Heart right ventricle (tissue), 16 donors: ENCODE measurements around the gene NLRP1. TPM values are rescaled to one million over a fixed set of nuclear protein-coding genes. Genes with fewer than 3 reads are reported as not detected.

Experiments
- ATAC-seq, 8 donors: fragments of 200-7000 bp; cut with Tn5 transposase; one replicate each; pipeline ENCODE4 v1.9.1; 2020; ENCODE audit warnings: mild to moderate bottlenecking in 8 of 8, moderate library complexity in 8 of 8, moderate number of reproducible peaks in 1 of 8
- DNase-seq, 2 donors: peaks; one replicate each; pipeline ENCODE4 v3.0.0-alpha.2; 2020
- H3K27ac ChIP-seq, 10 donors: fragments of 200-600 bp; sonication (generic) in 2 of 10; one replicate each; pipeline versions ENCODE4 v1.5.0 to v1.8.0; 2020 to 2022; ENCODE audit warnings: mild to moderate bottlenecking in 3 of 10
- H3K27me3 ChIP-seq, 7 donors: fragments of 200-600 bp; one replicate each; pipeline ENCODE4 v1.8.0; 2021 to 2022; ENCODE audit warnings: mild to moderate bottlenecking in 2 of 7
- H3K36me3 ChIP-seq, 9 donors: fragments of 200-600 bp; sonication (generic) in 1 of 9; one replicate each; pipeline versions ENCODE4 v1.5.0 to v1.8.0; 2020 to 2022; ENCODE audit warnings: mild to moderate bottlenecking in 2 of 9
- H3K4me1 ChIP-seq, 9 donors: fragments of 200-600 bp; sonication (generic) in 1 of 9; one replicate each; pipeline versions ENCODE4 v1.5.0 to v1.8.0; 2020 to 2022; ENCODE audit warnings: mild to moderate bottlenecking in 4 of 9
- H3K4me3 ChIP-seq, 10 donors: fragments of 200-600 bp; sonication (generic) in 2 of 10; one replicate each; pipeline versions ENCODE4 v1.5.0 to v1.8.0; 2020 to 2022; ENCODE audit warnings: mild to moderate bottlenecking in 7 of 10, moderate library complexity in 2 of 10
- H3K9me3 ChIP-seq, 11 donors: fragments of 200-600 bp in 10 of 11; sonication (generic) in 2 of 11; one replicate each; pipeline versions ENCODE4 v1.5.0 to v1.8.0; 2013 to 2022; ENCODE audit warnings: mild to moderate bottlenecking in 2 of 11, control low read depth in 1 of 11, moderate library complexity in 1 of 11
- CTCF ChIP-seq, 9 donors: fragments of 200-600 bp; sonication (generic) in 2 of 9; IDR thresholded peaks; one replicate each; pipeline versions ENCODE4 v1.5.0 to v1.8.0; 2021 to 2022; ENCODE audit warnings: antibody characterized with exemption in 9 of 9, mild to moderate bottlenecking in 5 of 9, moderate library complexity in 1 of 9
- WGBS, 2 donors: extraction: QIAGEN DNeasy Blood & Tissue Kit; methylation state at CpG; one replicate each; pipeline ENCODE4 v1.1.7; 2013; ENCODE audit warnings: inconsistent platforms in 1 of 2; 5-methylcytosine and 5-hydroxymethylcytosine counted together
- intact Hi-C, 10 donors: fragments of 100-400 bp; cut with DNase I; formaldehyde crosslinking; loops; one replicate each; pipeline versions ENCODE4 v1.11.1 to v1.14.2; 2022
- polyA plus RNA-seq, 2 donors: library from polyadenylated mRNA; stranded (reverse); fragments of 200-250 nt; gene quantifications; one replicate each; pipeline ENCODE4 v1.2.3, GENCODE V29; 2013
- total RNA-seq, 10 donors: library from RNA; stranded (reverse); fragmentation: NEBNext Ultra II Directional in 3 of 10; extraction: Animal tissue kit (Norgen Biotek cat#: 25700) in 3 of 10; gene quantifications; one replicate each; pipeline versions ENCODE4 v1.2.1 to v1.2.4, GENCODE V29; 2021 to 2023
- donor health status: Arrhythmogenic right ventricular cardiomyopathy.
- donor health status: ischemic (EF 13 %, LVEDD 7.1; RV severe dilation, severe dysfunction).
- donor health status: healthy with polysubstance abuse.
- donor health status: DM: no; HTN: yes; CAD: no.
- donor health status: DM: no; HTN: no; CAD: no.
- donor health status: ischemic (EF 25% LVEDD 6.9; RV normal size, moderate dysfunction).
- donor health status: ischemic (EF 25% LVEDD 5.7; RV mildly dilated, moderate dysfunction).
- donor health status: healthy.
- donor health status: DM: yes; HTN: yes; CAD: no.
- donor health status: Ischemic cardiomyopathy.
- donor health status: ischemic (EF 35%, LVEDD 5.7; RV mildly dilated, moderate dysfunction).
- donor health status: nonischemic (EF 11% LVEDD 7.7; RV severe dilation, severe dysfunction).
- donor health status: DM: yes; HTN: yes; CAD: no.
- donor health status: PGD.
- donor health status: ischemic (EF 29% LVEDD 5.4; RV normal size, mild dysfunction).
- donor health status: nonischemic (EF 23%, LVEDD 6.1; RV moderate dilation, normal function).

Gene NLRP1
- total and polyA plus RNA-seq, 12 donors = 4.9 to 34.3 (median 7.6) TPM

- Histone ChIP-seq H3K9me3 (peaks cover 0 to 17% (median 0%) of the 10 kb centered on the region in 11 donors), H3K36me3 (peaks cover 0 to 60% (median 11%) of the 10 kb centered on the region in 9 donors), H3K4me1 (peaks cover 0 to 5% (median 0%) of the 10 kb centered on the region in 9 donors), H3K4me3 (no peak overlapping the region), H3K27me3 (no peaks in the 10 kb centered on the region), H3K27ac (no peak overlapping the region)
- 80 to 82% methylated on average over 14 of the region's 14 CpGs for WGBS, 2 donors
- TF ChIP-seq CTCF (IDR thresholded peaks at IDR 0.05) = no peak
- intact Hi-C loops = no loop called here
- DNase-seq (no peak), ATAC-seq (peak in 1 of 8 donors; percentile 7)
These were observed 22.4 kb downstream of the NLRP1 start for GRCh38 chr17:5561736-5562571.

GRCh38 chr17:5560361-5560988 lies 23.8 kb downstream of the NLRP1 start:
- ATAC-seq = no peak
- intact Hi-C loops = no loop called here

GRCh38 chr17:5558815-5559785 lies 25.2 kb downstream of the NLRP1 start:
- no peak for TF ChIP-seq CTCF (IDR thresholded peaks at IDR 0.05)
- ATAC-seq (no peak), DNase-seq (no peak)
- no peaks in the 10 kb centered on the region for H3K27me3 ChIP-seq
- no peak overlapping the region for H3K27ac ChIP-seq
- H3K9me3 ChIP-seq = peaks cover 0 to 10% (median 0%) of the 10 kb centered on the region in 11 donors
- intact Hi-C loops = no loop called here
- peaks cover 0 to 71% (median 10%) of the 10 kb centered on the region in 9 donors for H3K36me3 ChIP-seq
- 93% methylated on average over 16 of the region's 16 CpGs for WGBS, 2 donors
- no peak overlapping the region for H3K4me3 ChIP-seq
- H3K4me1 ChIP-seq = peaks cover 0 to 5% (median 0%) of the 10 kb centered on the region in 9 donors

More at GRCh38 chr17:5560361-5560988, 23.8 kb downstream of the NLRP1 start:
- Histone ChIP-seq H3K27me3 (no peaks in the 10 kb centered on the region), H3K36me3 (peaks cover 0 to 62% (median 10%) of the 10 kb centered on the region in 9 donors), H3K27ac (no peak overlapping the region), H3K4me1 (peaks cover 0 to 5% (median 0%) of the 10 kb centered on the region in 9 donors), H3K9me3 (peaks cover 0 to 17% (median 0%) of the 10 kb centered on the region in 11 donors), H3K4me3 (no peak overlapping the region)
- 89% methylated on average over 9 of the region's 9 CpGs for WGBS, 2 donors
- DNase-seq = no peak
- no peak for TF ChIP-seq CTCF (IDR thresholded peaks at IDR 0.05)

- DNase-seq = no peak
- Histone ChIP-seq H3K4me1 (peaks cover 0 to 5% (median 0%) of the 10 kb centered on the region in 9 donors), H3K9me3 (peaks cover 0 to 4% (median 0%) of the 10 kb centered on the region in 11 donors), H3K27me3 (no peaks in the 10 kb centered on the region), H3K4me3 (no peak overlapping the region), H3K36me3 (peaks cover 0 to 80% (median 10%) of the 10 kb centered on the region in 9 donors), H3K27ac (no peak overlapping the region)
- no peak for TF ChIP-seq CTCF (IDR thresholded peaks at IDR 0.05)
- intact Hi-C loops = no loop called here
- no peak for ATAC-seq
- WGBS, 2 donors = 79 to 85% methylated on average over 6 of the region's 6 CpGs
These were observed 26.3 kb downstream of the NLRP1 start for GRCh38 chr17:5557990-5558389.
